Hematopoietic multipotent progenitor cell treated with erythropoietin and hydrocortisone succinate and interleukin-3 and kit ligand, for 8 days (in vitro differentiated cells): Measurements from ENCODE around the gene KIF16B.
"Not testable (repeated sequence)": the region's sequence is repeated elsewhere in the genome, so short reads cannot be mapped to it uniquely, and the experiment has no call there.

Source experiments
- DNase-seq: peaks from one replicate; pipeline ENCODE4 v3.0.0-alpha.2; 2015

Gene KIF16B

DNA sequence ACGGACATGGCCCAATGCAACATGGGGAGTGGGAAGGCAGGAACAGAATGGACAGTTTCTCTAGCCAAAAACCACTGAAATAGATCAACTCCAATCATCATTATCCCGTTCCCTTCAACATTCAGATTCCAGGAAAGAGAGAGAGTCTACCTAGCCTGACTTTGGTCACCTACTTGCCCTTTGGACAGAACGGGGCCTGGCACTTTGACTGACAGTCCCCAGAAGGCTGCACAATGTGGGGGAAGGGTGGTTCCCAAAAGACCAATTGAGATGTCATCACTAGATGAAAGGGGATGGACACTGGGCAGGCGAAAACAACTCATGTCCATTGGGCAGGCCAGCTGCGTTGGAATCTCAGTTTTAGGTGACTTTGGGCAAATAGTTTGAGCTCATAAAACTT is 15.0 kb upstream of the KIF16B start:
- DNase-seq = no peak

- DNase-seq = no peak
These were observed 13.8 kb upstream of the KIF16B start for GRCh38 chr20:16587066-16587465.

DNA sequence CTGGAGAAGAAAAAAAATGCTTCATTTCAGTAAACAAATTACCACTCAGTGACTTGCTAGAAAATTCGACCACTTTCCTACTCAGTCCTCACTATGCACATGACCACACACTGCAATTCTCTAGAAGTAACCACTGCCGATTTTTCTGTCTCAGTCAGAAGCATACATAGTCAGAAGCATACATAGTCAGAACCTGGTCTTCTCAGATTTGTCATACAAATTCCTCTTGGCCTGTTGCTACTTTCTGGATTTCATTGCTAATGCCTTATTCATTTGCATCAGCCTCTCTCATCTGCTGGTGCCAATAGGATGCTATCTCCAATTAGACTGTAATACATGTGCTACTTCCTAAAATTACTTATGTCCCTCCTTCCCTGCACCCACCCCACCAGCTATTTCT is 10.2 kb upstream of the KIF16B start:
- DNase-seq = no peak

DNA sequence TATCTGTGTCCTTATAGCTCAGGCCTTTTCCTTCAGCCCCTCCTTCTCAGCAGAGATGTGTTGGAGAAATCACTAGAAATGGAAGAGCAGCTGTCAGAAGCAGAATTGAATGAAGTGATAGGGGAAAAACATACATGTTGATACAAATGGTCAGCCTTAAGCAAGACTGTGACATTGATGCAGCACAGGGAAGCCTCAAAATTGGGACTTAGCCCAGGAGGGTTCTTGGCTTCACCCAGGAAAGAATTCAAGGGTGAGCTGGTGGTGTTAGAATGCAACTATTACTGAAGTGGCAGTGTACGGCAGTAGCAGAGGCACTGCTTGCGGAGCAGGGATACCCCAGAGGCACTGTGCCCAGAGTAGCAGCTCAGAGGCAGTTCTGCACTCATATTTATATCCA is 8.0 kb upstream of the KIF16B start:
- DNase-seq = no peak

GRCh38 chr20:16580620-16581019 is 7.4 kb upstream of the KIF16B start:
- DNase-seq = no peak

- no peak for DNase-seq
These were observed 6.9 kb upstream of the KIF16B start for GRCh38 chr20:16580147-16580546.

DNA sequence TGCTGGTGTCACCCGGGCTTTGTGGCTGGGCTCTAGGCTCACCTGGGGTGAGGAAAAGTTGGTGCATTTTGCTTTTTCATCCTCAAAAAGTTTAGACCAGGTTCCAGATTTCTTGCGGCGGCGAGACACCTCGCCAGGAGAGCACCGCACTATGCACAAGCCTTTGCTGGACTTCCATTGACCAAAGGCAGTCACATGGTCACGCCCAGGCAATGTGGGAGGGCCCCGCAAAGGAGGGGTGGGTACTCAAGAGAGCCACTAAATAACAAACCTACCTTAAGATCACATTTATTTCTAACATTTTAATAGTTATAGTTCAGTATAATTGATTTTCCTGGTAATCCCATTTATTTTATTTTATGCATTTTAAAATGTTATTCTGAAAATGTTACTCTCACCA is 3.0 kb upstream of the KIF16B start:
- no peak for DNase-seq

DNA sequence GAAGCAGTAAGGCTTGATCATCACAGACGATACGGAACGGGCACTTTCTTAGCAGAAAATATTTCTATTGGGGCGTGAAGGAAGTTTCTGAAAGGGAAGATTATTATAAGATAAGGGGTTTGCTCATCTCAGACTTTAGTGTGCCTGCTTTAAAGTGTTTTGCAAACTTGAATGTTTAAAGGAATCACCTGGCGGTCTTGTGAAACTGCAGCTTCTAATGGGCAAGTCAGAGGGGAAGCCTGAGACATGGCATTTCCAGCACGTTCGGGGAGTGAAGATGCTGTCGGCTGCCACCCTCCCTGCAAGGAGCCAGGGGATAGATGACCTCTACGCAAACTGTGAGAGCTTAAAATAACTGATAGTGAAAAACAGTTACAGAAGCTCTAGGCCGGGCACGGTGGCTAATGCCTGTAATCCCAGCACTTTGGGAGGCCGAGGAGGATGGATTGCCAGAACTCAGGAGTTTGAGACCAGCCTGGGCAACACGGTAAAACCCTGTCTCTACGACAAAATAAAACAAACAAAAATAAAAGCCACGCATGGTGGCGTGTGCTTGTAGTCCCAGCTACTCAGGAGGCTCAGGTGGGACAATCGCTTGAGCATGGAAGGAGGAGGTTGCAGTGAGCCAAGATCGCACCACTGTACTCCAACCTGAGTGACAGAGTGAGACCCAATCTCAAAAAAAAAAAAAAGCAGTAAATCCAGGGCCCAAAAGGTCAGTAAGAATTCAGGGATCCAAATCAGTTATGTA is 2.3 kb upstream of the KIF16B start:
- no peak for DNase-seq

DNA sequence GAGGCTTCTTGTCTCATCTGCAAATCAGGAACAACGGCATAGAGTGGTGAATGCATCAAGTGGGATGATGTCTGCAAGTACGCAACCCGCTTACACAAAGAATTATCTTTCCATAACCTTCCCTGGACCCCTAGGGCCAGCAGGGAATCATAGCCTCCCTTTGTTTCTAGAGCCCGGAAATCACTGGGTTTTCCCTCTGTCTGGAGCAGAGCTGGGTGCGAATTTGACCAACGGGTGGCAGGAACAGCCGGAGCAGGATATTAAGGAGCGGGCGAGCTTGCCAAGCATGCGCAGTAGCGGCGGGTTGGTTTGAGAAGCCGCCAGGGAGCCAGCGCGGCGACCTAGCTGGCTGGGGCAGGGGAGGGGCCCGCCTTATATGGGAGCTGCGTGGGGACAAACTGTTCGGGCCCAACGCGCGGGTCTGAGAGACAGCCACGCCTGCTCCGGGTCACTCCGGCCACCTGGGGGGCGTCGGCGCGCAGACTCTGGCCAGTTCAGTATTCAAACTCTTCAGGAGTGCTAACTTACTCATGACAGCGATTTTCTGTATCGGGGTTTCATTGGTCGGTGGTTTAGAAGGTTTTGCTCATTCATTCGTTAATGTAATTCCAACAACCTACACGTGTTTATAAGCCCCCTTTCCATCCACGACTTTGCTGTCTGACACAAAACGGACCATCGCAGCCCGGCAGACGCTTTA is 1.6 kb upstream of the KIF16B start:
- DNase-seq = peak; percentile 86

DNA sequence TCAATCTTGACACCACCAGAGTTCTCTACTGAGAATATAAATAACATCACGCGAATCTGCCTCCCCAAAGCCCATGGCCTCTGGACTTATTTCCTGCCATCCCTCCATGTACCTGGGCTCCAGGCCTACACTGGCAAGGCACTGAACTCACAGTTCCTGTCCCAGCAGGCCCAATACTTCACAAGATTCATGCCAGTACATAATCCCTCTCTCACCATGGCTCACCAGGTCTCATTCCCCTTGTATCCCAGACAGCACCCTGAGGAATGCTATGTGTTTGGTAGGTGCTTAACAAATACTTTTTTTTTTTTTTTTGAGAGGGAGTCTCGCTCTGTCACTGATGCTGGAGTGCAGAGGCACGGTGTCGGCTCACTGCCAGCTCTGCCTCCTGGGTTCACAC is 1.9 kb downstream of the KIF16B start:
- DNase-seq = no peak

- no peak for DNase-seq
These were observed 3.7 kb downstream of the KIF16B start for GRCh38 chr20:16569246-16570153.

- no peak for DNase-seq
These were observed 7.2 kb downstream of the KIF16B start for GRCh38 chr20:16566080-16566479.

GRCh38 chr20:16564079-16564478 is 9.2 kb downstream of the KIF16B start:
- DNase-seq = not testable (repeated sequence)

- no peak for DNase-seq
These were observed 10.0 kb downstream of the KIF16B start for GRCh38 chr20:16563066-16563806.

DNA sequence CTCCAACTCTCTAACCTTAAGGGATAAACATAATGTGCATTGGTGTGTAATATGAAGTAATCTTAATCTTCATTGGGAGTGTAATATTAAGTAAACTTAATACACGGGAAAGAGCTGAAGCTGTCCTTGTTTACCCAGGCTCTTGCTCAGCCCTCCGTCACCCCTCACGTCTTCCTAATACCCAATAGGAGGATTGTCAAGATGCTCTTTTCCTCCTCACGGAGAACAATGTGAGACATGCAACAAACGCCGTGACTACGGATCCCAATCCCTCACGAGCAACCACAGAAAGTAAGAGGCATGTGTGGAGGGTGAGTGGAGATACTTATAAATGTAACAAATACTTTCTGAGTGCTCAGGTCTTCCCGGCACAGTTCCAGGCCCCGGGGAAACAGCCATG is 11.0 kb downstream of the KIF16B start:
- no peak for DNase-seq

GRCh38 chr20:16560661-16561060 is 12.6 kb downstream of the KIF16B start:
- no peak for DNase-seq

GRCh38 chr20:16560216-16560615 is 13.0 kb downstream of the KIF16B start:
- DNase-seq = no peak

DNA sequence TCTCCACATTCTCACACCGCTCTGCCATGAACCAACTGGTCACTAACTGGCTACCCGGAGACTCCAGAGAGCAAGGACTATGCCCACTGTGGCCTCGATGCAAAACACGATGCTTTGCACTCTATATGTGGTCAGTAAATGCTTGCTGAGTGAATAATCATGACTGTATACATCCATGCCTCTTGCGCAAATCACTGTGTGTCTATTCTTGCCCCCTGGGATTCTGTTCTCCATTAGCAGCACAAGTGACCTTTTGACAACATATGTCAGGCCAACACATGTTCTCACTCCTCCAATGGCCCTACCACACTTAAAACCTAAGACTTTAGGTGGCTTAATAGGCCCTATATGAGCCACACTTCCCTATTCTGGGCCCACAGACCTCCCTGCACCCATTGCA is 16.9 kb downstream of the KIF16B start:
- no peak for DNase-seq

DNA sequence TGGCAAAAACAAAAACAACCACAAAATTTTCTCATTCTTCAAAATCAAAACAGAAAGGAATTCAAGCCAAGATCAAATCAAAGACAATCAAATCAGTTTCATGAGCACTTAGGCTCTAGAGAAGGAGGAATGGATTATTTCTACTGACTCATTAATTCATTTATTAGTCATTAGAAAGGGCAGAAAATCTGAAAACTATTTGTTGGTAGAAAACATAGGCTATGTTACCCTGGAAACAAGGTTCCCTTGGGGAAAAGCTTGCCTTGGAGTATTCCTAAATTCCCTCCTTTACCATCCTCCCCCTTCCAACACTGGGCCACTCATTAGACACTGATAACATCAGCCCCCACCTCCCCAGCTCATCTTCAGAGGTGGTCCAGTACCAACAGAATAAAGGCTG is 17.5 kb downstream of the KIF16B start:
- no peak for DNase-seq

DNA sequence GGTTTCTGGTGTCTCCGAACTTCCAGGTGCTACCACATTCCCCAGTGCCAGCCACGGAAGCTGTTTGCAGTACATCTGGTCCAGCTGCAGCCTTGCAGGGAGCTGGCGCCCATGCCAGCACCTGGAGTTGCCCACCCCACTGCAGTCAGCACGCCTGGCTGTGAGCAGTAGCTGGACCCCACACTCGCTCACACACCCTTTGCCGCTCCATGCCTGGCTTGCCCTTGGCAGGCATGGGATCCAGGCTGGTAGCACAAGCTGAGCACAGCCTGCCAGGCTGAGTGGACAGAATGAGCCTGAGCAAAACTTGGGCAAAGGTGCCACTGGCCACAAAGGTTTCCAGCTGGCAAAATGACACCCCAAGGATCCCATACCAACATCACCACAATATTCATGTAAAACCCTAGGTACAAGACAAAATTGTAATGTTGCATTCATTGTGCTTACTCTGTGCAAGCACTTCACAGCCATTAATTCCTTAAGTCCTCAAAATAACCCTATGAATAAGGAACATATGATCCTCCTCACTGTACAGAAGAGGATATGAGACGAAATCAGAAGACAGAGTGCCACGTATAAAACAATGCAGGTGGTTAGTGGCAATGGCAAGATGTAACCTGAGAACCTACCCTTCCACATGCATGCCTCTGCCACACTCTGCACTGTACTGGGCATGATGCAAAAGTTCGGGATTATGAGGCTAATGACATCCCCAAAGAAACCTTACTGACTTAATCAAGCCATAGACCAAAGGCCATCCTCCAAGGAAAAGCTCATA is 18.3 kb downstream of the KIF16B start:
- DNase-seq = no peak

- no peak for DNase-seq
These were observed 19.6 kb downstream of the KIF16B start for GRCh38 chr20:16553684-16554083.

GRCh38 chr20:16553101-16553500 is 20.1 kb downstream of the KIF16B start:
- DNase-seq = no peak
